HUES6 (cell line): ENCODE data around the gene SEC31A.
"Not testable (repeated sequence)": the region's sequence is repeated elsewhere in the genome, so short reads cannot be mapped to it uniquely, and the experiment has no call there.

Experiments used
- H3K27ac ChIP-seq: 2 replicates; pipeline ENCODE4 v1.7.0; 2013; ENCODE audit warnings: low read depth, mild to moderate bottlenecking, low read length, inconsistent platforms
- H3K27me3 ChIP-seq: 2 replicates; pipeline ENCODE4 v1.6.1; 2013; ENCODE audit warnings: low read length; ENCODE audit not compliant: control insufficient read depth, insufficient read depth
- H3K36me3 ChIP-seq: 2 replicates; pipeline ENCODE4 v1.6.1; 2013; ENCODE audit warnings: low read length; ENCODE audit not compliant: control insufficient read depth, insufficient read depth
- H3K4me1 ChIP-seq: 2 replicates; pipeline ENCODE4 v1.6.1; 2013; ENCODE audit warnings: low read length; ENCODE audit not compliant: control insufficient read depth, insufficient read depth
- H3K4me3 ChIP-seq: 2 replicates; pipeline ENCODE4 v1.5.1; 2013; ENCODE audit warnings: low read depth, low read length
- H3K9ac ChIP-seq: one replicate; pipeline ENCODE4 v1.6.1; 2013; ENCODE audit warnings: mild to moderate bottlenecking, low read length
- H3K9me3 ChIP-seq: 2 replicates; pipeline ENCODE4 v1.6.1; 2013; ENCODE audit warnings: low read depth, low read length; ENCODE audit not compliant: control insufficient read depth, insufficient read depth

SEC31A gene

DNA sequence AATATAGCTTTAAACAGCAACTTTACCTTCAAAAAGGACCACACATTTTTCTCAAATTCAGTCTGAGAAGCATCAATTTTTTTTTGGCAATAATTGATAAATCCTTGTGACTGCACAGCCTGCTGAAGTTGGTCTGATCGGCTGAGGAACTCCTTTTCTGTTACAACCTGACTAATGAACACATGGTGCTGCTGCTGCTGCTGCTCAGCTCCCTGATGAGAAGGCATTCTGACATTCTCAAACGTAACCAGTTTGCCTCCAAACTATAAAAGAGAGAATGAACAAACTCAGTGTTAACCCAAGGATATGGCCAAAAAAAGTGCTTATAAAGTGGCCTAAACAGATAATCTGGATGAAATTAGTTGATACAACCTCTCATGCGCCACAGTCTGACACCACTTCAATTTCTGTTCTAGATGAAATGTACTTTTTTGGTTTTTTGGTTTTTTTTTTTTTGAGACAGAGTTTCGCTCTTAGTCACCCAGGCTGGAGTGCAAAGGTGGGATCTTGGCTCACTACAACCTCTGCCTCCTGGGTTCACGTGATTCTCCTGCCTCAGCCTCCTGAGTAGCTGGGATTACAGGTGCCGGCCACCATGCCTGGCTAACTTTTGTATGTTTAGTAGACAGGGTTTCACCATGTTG is 26.5 kb downstream of the SEC31A start:
- Histone ChIP-seq H3K9ac (no peak overlapping the region), H3K27me3 (no peaks in the 10 kb centered on the region), H3K36me3 (peaks cover 80% of the 10 kb centered on the region), H3K27ac (no peak overlapping the region), H3K4me3 (no peak overlapping the region), H3K9me3 (no peaks in the 10 kb centered on the region), H3K4me1 (no peaks in the 10 kb centered on the region)

DNA sequence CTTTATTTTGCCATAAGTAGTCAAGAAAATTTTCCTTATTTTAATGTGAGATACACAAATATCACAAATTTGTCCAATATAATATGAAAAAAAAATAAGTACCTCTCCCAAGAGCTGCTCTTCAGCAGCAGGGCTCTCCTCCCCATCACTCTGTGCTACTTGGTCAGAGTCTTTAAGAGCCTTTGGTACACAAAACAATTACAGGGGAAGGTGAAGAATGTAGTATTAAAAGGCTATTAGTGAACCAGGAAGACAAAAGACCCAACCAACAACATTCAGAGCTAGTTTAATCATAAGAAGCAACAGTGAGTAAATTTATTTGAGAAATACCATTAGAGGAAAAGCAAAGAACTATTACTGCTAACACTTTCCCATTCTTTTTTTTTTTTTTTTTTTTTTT is 29.4 kb downstream of the SEC31A start:
- Histone ChIP-seq H3K27ac (no peak overlapping the region), H3K9me3 (no peaks in the 10 kb centered on the region), H3K4me3 (no peak overlapping the region), H3K9ac (no peak overlapping the region), H3K27me3 (no peaks in the 10 kb centered on the region), H3K4me1 (no peaks in the 10 kb centered on the region), H3K36me3 (peaks cover 69% of the 10 kb centered on the region)

DNA sequence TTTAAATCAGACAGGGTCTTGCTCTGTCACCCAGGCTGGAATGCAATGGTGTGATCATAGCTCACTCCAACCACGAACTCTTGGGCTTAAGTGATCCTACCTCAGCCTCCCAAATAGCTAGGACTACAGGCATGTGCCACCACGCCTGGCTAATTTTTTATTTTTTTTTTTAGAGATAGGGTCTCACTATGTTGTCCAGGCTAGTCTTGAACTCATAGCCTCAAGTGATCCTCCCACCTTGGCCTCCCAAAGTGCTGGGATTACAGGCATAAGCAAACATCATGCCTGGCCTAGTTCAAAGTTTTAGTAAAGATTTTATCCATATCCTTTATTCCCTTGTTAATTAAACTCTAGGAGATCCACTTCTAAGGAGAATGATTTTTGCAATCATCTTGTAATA is 30.5 kb downstream of the SEC31A start:
- H3K36me3 ChIP-seq, result peaks cover 69% of the 10 kb centered on the region
- H3K27ac ChIP-seq, H3K4me1 ChIP-seq, H3K4me3 ChIP-seq, H3K9me3 ChIP-seq, H3K27me3 ChIP-seq, H3K9ac ChIP-seq: not testable (repeated sequence)

DNA sequence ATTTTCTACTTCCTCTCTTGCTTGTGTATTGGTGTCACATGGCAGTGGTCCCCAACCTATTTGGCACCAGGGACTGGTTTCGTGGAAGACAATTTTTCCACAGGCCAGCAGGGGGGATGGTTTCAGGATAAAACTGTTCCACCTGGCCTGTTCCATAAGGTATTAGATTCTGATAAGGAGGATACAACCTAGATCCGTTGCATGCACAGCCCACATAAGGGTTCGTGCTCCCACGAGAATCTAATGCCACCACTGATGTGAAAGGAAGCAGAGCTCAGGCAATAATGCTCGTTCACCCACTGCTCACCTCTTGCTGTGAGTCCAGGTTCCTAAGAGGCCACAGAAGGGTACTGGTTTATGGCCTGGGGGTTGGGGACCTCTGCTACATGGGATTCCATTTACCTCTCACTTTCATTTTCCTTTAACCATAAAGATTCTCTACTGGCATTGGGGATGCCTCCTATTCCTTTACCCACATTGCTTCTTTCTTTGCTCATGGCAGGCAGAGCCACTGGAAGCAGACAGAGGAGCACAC is 38.1 kb downstream of the SEC31A start:
- no peaks in the 10 kb centered on the region for H3K27me3 ChIP-seq
- H3K27ac ChIP-seq, result no peak overlapping the region
- H3K4me1 ChIP-seq, result no peaks in the 10 kb centered on the region
- no peak overlapping the region for H3K4me3 ChIP-seq
- peaks cover 98% of the 10 kb centered on the region for H3K36me3 ChIP-seq
- H3K9ac ChIP-seq, result no peak overlapping the region
- no peaks in the 10 kb centered on the region for H3K9me3 ChIP-seq

DNA sequence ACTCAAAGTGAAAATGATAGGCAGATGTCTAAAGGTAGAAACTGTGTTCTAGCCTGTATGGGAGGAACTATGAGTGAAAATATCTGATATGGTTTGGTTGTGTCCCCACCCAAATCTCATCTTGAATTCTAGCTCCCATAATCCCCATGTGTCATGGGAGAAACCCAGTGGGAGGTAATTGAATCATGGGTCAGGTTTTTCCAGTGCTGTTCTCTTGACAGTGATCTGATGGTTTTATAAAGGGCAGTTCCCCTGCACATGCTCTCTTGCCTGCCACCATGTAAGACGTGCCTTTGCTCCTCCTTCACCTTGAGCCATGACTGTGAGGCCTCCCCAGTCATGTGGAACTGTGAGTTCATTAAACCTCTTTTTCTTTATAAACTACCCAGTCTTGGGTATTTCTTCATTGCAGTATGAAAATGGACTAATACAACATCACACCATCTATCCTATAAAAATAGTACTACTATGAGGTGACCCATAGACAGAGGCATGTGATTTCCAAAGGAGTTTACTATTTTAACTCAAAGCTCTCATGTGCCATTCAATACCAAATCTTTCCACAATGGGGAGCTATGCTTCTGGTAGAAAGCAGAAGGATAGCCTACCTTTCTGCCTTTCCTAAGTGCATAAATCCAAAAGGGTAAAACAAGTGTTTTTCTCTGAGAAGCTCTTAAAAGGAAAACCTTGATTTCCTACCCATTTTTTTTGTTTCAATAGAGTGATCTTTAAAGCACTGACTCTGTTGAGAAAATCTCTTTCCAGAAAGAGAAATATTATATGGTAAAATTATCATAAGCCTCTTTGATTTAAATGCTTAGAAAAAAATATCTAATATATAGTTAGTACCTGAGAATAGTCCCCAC is 38.8 kb downstream of the SEC31A start:
- no peak overlapping the region for H3K4me3 ChIP-seq
- no peak overlapping the region for H3K27ac ChIP-seq
- H3K9me3 ChIP-seq, result no peaks in the 10 kb centered on the region
- no peaks in the 10 kb centered on the region for H3K27me3 ChIP-seq
- H3K36me3 ChIP-seq, result peaks cover 98% of the 10 kb centered on the region
- H3K9ac ChIP-seq, result no peak overlapping the region
- no peaks in the 10 kb centered on the region for H3K4me1 ChIP-seq

DNA sequence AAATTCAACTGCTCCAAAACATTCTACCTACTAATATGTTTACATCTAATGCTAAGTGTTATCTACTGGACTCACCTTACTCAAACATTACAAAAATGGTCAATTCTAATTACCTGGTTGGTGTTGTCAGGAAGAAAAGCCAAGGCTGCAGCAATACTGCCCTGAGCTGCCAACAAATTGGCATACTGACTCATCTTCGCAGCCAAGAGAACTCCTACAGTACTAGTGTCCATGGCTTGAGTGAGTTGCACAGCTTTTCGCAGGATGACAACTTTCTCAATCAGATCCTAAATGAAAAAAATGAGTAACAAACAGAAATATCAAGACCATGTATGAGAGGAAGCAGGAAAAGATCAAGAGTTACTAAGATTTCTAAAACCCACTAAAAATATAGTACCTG is 39.6 kb downstream of the SEC31A start:
- Histone ChIP-seq H3K27ac (no peak overlapping the region), H3K9me3 (no peaks in the 10 kb centered on the region), H3K36me3 (peaks cover 98% of the 10 kb centered on the region)

DNA sequence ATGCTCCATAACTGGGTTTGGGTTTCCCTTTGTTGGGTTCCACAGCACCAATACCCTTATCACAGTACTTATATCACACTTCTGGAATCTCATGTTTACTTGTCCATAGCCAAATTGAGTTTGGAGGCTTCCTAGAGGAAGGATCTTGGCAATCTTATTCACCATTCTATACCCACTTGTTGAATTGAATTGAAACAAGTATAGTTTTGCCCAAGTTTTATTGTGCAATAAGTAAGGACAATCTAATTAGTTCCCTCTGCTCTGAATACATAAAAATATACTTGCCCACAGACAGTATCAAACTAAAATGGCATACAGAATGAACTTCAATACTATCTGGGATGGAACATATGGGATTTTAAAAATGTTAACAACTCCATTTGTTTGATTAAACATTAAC is 40.3 kb downstream of the SEC31A start:
- Histone ChIP-seq H3K9me3 (no peaks in the 10 kb centered on the region), H3K9ac (no peak overlapping the region), H3K4me3 (no peak overlapping the region), H3K4me1 (no peaks in the 10 kb centered on the region), H3K27me3 (no peaks in the 10 kb centered on the region), H3K36me3 (peaks cover 94% of the 10 kb centered on the region), H3K27ac (no peak overlapping the region)

More for the DNA sequence above, 39.6 kb downstream of the SEC31A start:
- no peaks in the 10 kb centered on the region for H3K27me3 ChIP-seq
- no peaks in the 10 kb centered on the region for H3K4me1 ChIP-seq
- H3K4me3 ChIP-seq, result no peak overlapping the region
- H3K9ac ChIP-seq, result no peak overlapping the region

DNA sequence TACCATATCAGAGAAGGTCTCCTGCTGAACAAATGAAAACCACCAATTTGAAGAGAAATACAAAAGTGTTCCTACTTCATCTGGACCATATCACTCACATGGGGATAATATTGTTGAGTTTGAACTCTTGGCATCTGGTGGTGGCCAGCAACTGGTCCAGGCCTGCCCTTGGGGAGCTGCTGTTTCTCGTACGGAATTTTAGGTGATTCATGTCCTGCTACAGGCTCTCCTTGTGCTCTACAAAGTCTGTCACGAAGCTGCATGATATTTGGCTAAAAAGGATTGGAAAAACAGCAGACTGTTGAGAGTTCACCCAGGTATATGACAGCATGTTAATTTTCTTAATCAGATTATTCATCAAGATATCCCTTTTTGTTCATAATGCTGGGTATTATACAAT is 42.2 kb downstream of the SEC31A start:
- no peak overlapping the region for H3K9ac ChIP-seq
- H3K4me3 ChIP-seq, result no peak overlapping the region
- no peak overlapping the region for H3K27ac ChIP-seq
- H3K9me3 ChIP-seq, result no peaks in the 10 kb centered on the region
- no peaks in the 10 kb centered on the region for H3K27me3 ChIP-seq
- no peaks in the 10 kb centered on the region for H3K4me1 ChIP-seq
- H3K36me3 ChIP-seq, result peaks cover 93% of the 10 kb centered on the region

DNA sequence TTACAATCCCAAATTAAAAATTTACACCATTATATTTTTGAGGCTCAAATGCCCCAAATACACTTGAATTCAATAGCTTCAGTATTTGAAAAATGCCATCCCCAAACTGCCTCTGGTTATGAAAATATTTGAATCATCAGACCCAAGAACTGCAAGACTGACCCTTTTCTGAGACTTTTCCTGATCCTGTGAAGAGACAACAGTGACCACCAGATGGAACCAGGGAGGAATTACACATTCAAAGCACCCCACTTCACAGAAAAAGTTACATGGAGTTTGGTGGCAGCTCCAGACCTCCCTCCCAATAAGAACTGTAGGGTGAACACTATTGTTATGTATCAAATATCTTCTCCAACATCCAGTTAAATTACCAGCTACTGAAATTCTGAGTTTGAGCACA is 48.4 kb downstream of the SEC31A start:
- no peak overlapping the region for H3K4me3 ChIP-seq
- H3K9ac ChIP-seq, result no peak overlapping the region
- no peak overlapping the region for H3K27ac ChIP-seq
- no peaks in the 10 kb centered on the region for H3K9me3 ChIP-seq
- H3K36me3 ChIP-seq, result peaks cover 80% of the 10 kb centered on the region
- H3K27me3 ChIP-seq, result no peaks in the 10 kb centered on the region
- no peaks in the 10 kb centered on the region for H3K4me1 ChIP-seq

DNA sequence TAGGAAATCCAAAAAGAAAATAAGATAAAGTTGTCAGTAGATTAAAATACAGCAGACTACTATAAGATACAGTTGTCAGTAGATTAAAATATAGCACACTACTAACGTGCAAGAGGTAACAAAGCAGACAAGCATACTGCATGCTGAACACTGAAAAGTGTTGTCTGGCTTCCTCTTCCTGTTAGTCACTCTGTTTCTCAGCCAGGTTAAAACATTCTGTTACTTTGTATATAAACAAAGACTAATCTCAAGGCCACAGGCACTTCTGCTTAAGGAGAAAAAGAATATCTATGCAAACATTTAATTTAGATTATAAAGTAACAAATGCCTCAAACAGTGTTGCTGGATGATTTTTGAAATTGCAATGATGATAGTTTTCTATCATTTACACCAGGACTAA is 51.3 kb downstream of the SEC31A start:
- Histone ChIP-seq H3K9ac (no peak overlapping the region), H3K27me3 (no peaks in the 10 kb centered on the region), H3K27ac (no peak overlapping the region), H3K4me3 (no peak overlapping the region), H3K4me1 (no peaks in the 10 kb centered on the region), H3K9me3 (no peaks in the 10 kb centered on the region), H3K36me3 (peaks cover 75% of the 10 kb centered on the region)

DNA sequence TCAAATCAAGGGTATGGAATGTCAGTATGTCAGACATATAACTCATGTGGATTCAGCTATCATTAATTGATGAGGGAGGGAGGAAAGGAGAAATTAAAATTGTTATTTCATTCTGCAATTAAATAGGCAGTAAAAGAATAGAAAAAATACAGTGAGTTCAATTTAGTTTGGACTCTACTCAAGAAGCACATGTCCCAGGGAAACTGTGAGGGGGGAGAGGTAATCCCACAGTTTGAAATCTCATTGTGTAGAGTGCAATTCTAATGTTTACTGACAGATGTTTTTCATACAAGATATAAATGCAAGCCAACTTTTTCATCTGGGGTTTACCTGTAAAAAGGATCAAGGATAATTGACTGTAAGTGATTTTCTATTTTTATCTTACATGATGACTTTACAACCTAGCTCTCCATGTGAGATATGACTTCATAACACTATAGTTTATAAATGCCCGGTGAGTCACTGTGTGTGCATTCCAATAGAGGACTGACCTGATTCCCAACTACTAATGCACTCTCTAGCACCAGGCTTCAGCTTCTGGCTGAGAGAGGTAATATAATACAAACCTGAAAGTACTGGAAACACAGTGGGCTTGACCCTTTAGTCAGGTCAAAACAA is 57.1 kb downstream of the SEC31A start:
- H3K9me3 ChIP-seq, result no peaks in the 10 kb centered on the region
- no peak overlapping the region for H3K27ac ChIP-seq
- H3K36me3 ChIP-seq, result peaks cover 67% of the 10 kb centered on the region
- no peak overlapping the region for H3K4me3 ChIP-seq
- H3K27me3 ChIP-seq, result no peaks in the 10 kb centered on the region
- no peak overlapping the region for H3K9ac ChIP-seq
- no peaks in the 10 kb centered on the region for H3K4me1 ChIP-seq
